ENCODE results near the gene CADM1. TPM values are rescaled to one million over a fixed set of nuclear protein-coding genes. Genes with fewer than 3 reads are reported as not detected.

Gene CADM1
- total RNA-seq, 1 experiment from 2014 or later, result 1.1 TPM

DNA sequence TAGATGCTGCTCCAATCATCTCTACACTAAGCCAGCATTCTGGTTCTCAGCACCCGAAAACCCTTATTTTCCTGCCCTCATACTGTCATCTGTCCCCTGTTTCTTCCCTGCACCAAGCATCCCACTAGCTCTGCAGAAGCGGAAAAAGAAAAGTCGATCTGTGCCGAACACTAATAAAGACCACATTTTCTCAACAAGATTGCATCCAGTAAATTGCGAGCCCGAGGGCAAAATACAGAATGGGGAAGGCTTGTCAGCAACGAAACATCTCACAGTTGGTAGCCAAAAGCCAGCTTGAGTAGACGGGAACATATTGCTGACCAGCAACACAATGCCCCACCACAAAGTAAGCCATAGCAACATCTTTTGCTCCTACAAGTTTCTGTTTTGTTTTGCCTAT lies 227.4 kb downstream of the CADM1 start:
- POLR2A ChIA-PET (ENCODE audit: unreplicated experiment), result no interaction called here
- TF ChIP-seq EZH2 (IDR thresholded peaks at IDR 0.05; ENCODE audit: low read length, unreplicated experiment) (no peak), EZH2phosphoT487 (IDR thresholded peaks at IDR 0.05; ENCODE audit: borderline replicate concordance, low read length) (no peak)
- TF ChIP-seq, protein P1, sequence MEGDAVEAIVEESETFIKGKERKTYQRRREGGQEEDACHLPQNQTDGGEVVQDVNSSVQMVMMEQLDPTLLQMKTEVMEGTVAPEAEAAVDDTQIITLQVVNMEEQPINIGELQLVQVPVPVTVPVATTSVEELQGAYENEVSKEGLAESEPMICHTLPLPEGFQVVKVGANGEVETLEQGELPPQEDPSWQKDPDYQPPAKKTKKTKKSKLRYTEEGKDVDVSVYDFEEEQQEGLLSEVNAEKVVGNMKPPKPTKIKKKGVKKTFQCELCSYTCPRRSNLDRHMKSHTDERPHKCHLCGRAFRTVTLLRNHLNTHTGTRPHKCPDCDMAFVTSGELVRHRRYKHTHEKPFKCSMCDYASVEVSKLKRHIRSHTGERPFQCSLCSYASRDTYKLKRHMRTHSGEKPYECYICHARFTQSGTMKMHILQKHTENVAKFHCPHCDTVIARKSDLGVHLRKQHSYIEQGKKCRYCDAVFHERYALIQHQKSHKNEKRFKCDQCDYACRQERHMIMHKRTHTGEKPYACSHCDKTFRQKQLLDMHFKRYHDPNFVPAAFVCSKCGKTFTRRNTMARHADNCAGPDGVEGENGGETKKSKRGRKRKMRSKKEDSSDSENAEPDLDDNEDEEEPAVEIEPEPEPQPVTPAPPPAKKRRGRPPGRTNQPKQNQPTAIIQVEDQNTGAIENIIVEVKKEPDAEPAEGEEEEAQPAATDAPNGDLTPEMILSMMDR (conservative IDR thresholded peaks at IDR 0.05; ENCODE audit: low read depth, low read length), result no peak
- Histone ChIP-seq H3K4me1 (ENCODE audit: insufficient read depth, low read length) (no peaks in the 10 kb centered on the region), H3K36me3 (ENCODE audit: low read depth, low read length) (no peaks in the 10 kb centered on the region), H2AFZ (ENCODE audit: low read length) (no peak overlapping the region), H3K79me2 (ENCODE audit: low read length) (no peaks in the 10 kb centered on the region), H3F3A (ENCODE audit: low read length, unreplicated experiment) (no peaks in the 10 kb centered on the region), H4K20me1 (ENCODE audit: low read length) (no peaks in the 10 kb centered on the region), H3K4me3 (ENCODE audit: low read length) (no peak overlapping the region), H3K9me3 (ENCODE audit: low read length) (peaks cover 16% of the 10 kb centered on the region; the same call in 1 of the 2 replicates), H3K27me3 (ENCODE audit: low read length) (no peaks in the 10 kb centered on the region), H3K9me2 (replicated peaks; ENCODE audit: low read length) (no peaks in the 10 kb centered on the region), H3K9ac (ENCODE audit: low read length) (no peak overlapping the region), H3K27ac (ENCODE audit: low read length) (no peak overlapping the region), H3K4me2 (ENCODE audit: low read length) (no peak overlapping the region)
- DNase-seq (no peak), ATAC-seq (no peak)
- no TSS peak for BruUV-seq (replicated peaks)
- intact Hi-C loops (cut with micrococcal nuclease), result no loop called here
- CTCF ChIA-PET, result no interaction called here

DNA sequence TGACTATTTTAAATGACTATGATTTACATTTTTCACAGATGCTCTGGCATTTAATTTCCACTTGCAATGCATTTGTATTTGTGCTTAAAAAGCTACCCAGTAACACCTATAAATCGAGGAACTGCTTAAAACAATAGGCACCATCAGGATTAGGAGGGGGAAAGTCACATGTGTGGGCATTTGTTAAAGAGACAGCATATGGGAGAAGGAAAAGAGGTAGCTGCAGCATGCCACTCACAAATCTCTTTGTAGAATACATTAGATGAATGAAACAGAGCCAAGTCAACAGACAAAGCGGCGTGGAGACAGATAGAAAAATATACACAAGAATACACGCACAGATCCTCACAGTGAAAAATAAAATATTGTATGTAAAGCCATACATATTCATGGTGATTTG lies 228.0 kb downstream of the CADM1 start:
- Histone ChIP-seq H3K79me2 (ENCODE audit: low read length) (no peaks in the 10 kb centered on the region), H3K9me3 (ENCODE audit: low read length) (peaks cover 11% of the 10 kb centered on the region; the same call in 1 of the 2 replicates), H3K27ac (ENCODE audit: low read length) (no peak overlapping the region), H3K4me2 (ENCODE audit: low read length) (no peak overlapping the region), H3K9me2 (replicated peaks; ENCODE audit: low read length) (no peaks in the 10 kb centered on the region), H3K4me1 (ENCODE audit: insufficient read depth, low read length) (no peaks in the 10 kb centered on the region), H2AFZ (ENCODE audit: low read length) (no peak overlapping the region), H3K36me3 (ENCODE audit: low read depth, low read length) (no peaks in the 10 kb centered on the region), H3K9ac (ENCODE audit: low read length) (no peak overlapping the region), H3K27me3 (ENCODE audit: low read length) (no peaks in the 10 kb centered on the region), H3K4me3 (ENCODE audit: low read length) (no peak overlapping the region), H4K20me1 (ENCODE audit: low read length) (no peaks in the 10 kb centered on the region), H3F3A (ENCODE audit: low read length, unreplicated experiment) (no peaks in the 10 kb centered on the region)
- intact Hi-C loops (cut with micrococcal nuclease), result no loop called here
- BruUV-seq (replicated peaks), result no TSS peak
- no peak for ATAC-seq
- DNase-seq, result no peak
- TF ChIP-seq, protein P1 (conservative IDR thresholded peaks at IDR 0.05; ENCODE audit: low read depth, low read length), result no peak
- no peak for TF ChIP-seq EZH2 (IDR thresholded peaks at IDR 0.05; ENCODE audit: low read length, unreplicated experiment)
- TF ChIP-seq EZH2phosphoT487 (IDR thresholded peaks at IDR 0.05; ENCODE audit: borderline replicate concordance, low read length), result no peak
- ChIA-PET POLR2A (ENCODE audit: unreplicated experiment) (no interaction called here), CTCF (no interaction called here)

DNA sequence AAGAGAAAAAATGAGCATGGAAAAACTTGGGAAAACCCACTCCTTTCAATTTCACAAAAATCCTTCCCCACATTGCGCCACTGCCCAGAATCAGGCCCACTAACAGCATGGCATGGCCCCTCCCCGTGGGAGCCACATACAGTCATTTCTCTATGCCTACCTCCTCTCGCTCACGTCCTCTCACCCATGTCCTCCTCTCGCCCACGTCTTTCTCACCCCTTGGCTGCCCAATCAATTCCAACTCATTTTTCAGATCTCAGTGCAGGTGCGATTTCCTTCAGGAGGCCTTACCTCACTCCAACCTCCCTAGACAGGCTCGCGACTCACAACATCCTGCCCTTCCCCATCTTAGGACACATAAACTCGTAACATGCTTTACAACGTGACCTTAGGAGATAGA lies 229.2 kb downstream of the CADM1 start:
- Histone ChIP-seq H2AFZ (ENCODE audit: low read length) (no peak overlapping the region), H3F3A (ENCODE audit: low read length, unreplicated experiment) (no peaks in the 10 kb centered on the region), H3K4me2 (ENCODE audit: low read length) (no peak overlapping the region), H3K27ac (ENCODE audit: low read length) (no peak overlapping the region), H3K4me1 (ENCODE audit: insufficient read depth, low read length) (no peaks in the 10 kb centered on the region), H3K9me3 (ENCODE audit: low read length) (peaks cover 5% of the 10 kb centered on the region; the same call in 1 of the 2 replicates), H3K9me2 (replicated peaks; ENCODE audit: low read length) (no peaks in the 10 kb centered on the region), H3K4me3 (ENCODE audit: low read length) (no peak overlapping the region), H4K20me1 (ENCODE audit: low read length) (no peaks in the 10 kb centered on the region), H3K9ac (ENCODE audit: low read length) (no peak overlapping the region), H3K27me3 (ENCODE audit: low read length) (no peaks in the 10 kb centered on the region), H3K36me3 (ENCODE audit: low read depth, low read length) (no peaks in the 10 kb centered on the region), H3K79me2 (ENCODE audit: low read length) (no peaks in the 10 kb centered on the region)
- POLR2A ChIA-PET (ENCODE audit: unreplicated experiment), result no interaction called here
- intact Hi-C loops (cut with micrococcal nuclease), result no loop called here
- CTCF ChIA-PET, result no interaction called here
- no peak for ATAC-seq
- no peak for DNase-seq
- BruUV-seq (replicated peaks), result no TSS peak
- TF ChIP-seq, protein P1 (conservative IDR thresholded peaks at IDR 0.05; ENCODE audit: low read depth, low read length), result no peak
- TF ChIP-seq EZH2phosphoT487 (IDR thresholded peaks at IDR 0.05; ENCODE audit: borderline replicate concordance, low read length) (no peak), EZH2 (IDR thresholded peaks at IDR 0.05; ENCODE audit: low read length, unreplicated experiment) (no peak)
